IPS DF 4.7 (cell line): ENCODE results near the gene UCK2.

ENCODE experiments used
- DNase-seq: peaks from one replicate; pipeline ENCODE4 v3.0.0-alpha.2; 2013; ENCODE audit warnings: low spot score; ENCODE audit errors: extremely low read depth

The UCK2 gene

GRCh38 chr1:165899461-165899941 is 72.1 kb downstream of the UCK2 start:
- no peak for DNase-seq

- DNase-seq, result no peak
Observed at GRCh38 chr1:165900576-165901380, 73.4 kb downstream of the UCK2 start.

- no peak for DNase-seq
Observed at GRCh38 chr1:165902565-165902964, 75.2 kb downstream of the UCK2 start.

GRCh38 chr1:165903672-165904071 is 76.3 kb downstream of the UCK2 start:
- no peak for DNase-seq

GRCh38 chr1:165904948-165905347 is 77.5 kb downstream of the UCK2 start:
- DNase-seq, result no peak

- DNase-seq, result no peak
Observed at GRCh38 chr1:165905853-165906252, 78.4 kb downstream of the UCK2 start.

- DNase-seq, result no peak
Observed at GRCh38 chr1:165907256-165907857, 79.9 kb downstream of the UCK2 start.

- DNase-seq, result no peak
Observed at GRCh38 chr1:165910764-165911421, 83.5 kb downstream of the UCK2 start.

- DNase-seq, result no peak
Observed at GRCh38 chr1:165911609-165912281, 84.3 kb downstream of the UCK2 start.

GRCh38 chr1:165912638-165913037 is 85.2 kb downstream of the UCK2 start:
- DNase-seq, result no peak

- peak; percentile 44 for DNase-seq
Observed at GRCh38 chr1:165914136-165914798, 86.9 kb downstream of the UCK2 start.

GRCh38 chr1:165915480-165915879 is 88.1 kb downstream of the UCK2 start:
- no peak for DNase-seq

- no peak for DNase-seq
Observed at GRCh38 chr1:165915932-165916348, 88.5 kb downstream of the UCK2 start.

- DNase-seq, result no peak
Observed at GRCh38 chr1:165917166-165917565, 89.8 kb downstream of the UCK2 start.

- no peak for DNase-seq
Observed at GRCh38 chr1:165924117-165924516, 96.7 kb downstream of the UCK2 start.

- DNase-seq, result no peak
Observed at GRCh38 chr1:165925498-165926079, 98.2 kb downstream of the UCK2 start.

- DNase-seq, result no peak
Observed at GRCh38 chr1:165927169-165927568, 99.8 kb downstream of the UCK2 start.

GRCh38 chr1:165928075-165928731 is 100.8 kb downstream of the UCK2 start:
- peak; percentile 51 for DNase-seq

GRCh38 chr1:165930961-165931360 is 103.5 kb downstream of the UCK2 start:
- no peak for DNase-seq

GRCh38 chr1:165933446-165934170 is 106.2 kb downstream of the UCK2 start:
- no peak for DNase-seq
